Astrocyte (in vitro differentiated cells and primary cell): ENCODE data around the gene NCAM1. TPM values are rescaled to one million over a fixed set of nuclear protein-coding genes. Genes with fewer than 3 reads are reported as not detected.

Experiments used
- DNase-seq: peaks from one replicate; pipeline ENCODE4 v3.0.0-alpha.2; 2010; ENCODE audit warnings: low read depth
- FAIRE-seq: peaks from 2 replicates; lab custom pipeline; 2011; peaks lifted over from hg19 to GRCh38; lab: Jason Lieb, UNC
- H2AFZ ChIP-seq: 2 replicates; pipeline ENCODE4 v1.6.0; 2012; ENCODE audit warnings: low read depth, low read length, inconsistent platforms
- H3K27ac ChIP-seq: 2 replicates; pipeline ENCODE4 v1.5.1; 2011; ENCODE audit warnings: low read depth, low read length, inconsistent platforms
- H3K27me3 ChIP-seq: 2 replicates; pipeline ENCODE4 v1.6.0; 2011; ENCODE audit warnings: low read length, inconsistent platforms; ENCODE audit not compliant: insufficient read depth
- H3K36me3 ChIP-seq: 2 replicates; pipeline ENCODE4 v1.5.1; 2011; ENCODE audit warnings: low read length, inconsistent platforms; ENCODE audit not compliant: insufficient read depth
- H3K4me1 ChIP-seq: 2 replicates; pipeline ENCODE4 v1.5.1; 2011; ENCODE audit warnings: low read length, inconsistent platforms; ENCODE audit not compliant: insufficient read depth
- H3K4me2 ChIP-seq: 2 replicates; pipeline ENCODE4 v1.6.0; 2012; ENCODE audit warnings: low read length, inconsistent platforms
- H3K4me3 ChIP-seq: 2 replicates; pipeline ENCODE4 v1.5.1; 2011; ENCODE audit warnings: low read depth, mild to moderate bottlenecking, low read length, inconsistent platforms; ENCODE audit not compliant: insufficient read depth
- H3K79me2 ChIP-seq: 2 replicates; pipeline ENCODE4 v1.6.0; 2012; ENCODE audit warnings: mild to moderate bottlenecking, low read length, inconsistent platforms; ENCODE audit not compliant: insufficient read depth
- H3K9ac ChIP-seq: 2 replicates; pipeline ENCODE4 v1.6.0; 2012; ENCODE audit warnings: mild to moderate bottlenecking, low read length, inconsistent platforms
- H3K9me3 ChIP-seq: 2 replicates; pipeline ENCODE4 v1.5.1; 2012; ENCODE audit warnings: low read depth, mild to moderate bottlenecking, low read length, inconsistent platforms; ENCODE audit not compliant: insufficient read depth
- H4K20me1 ChIP-seq: 2 replicates; pipeline ENCODE4 v1.6.0; 2012; ENCODE audit warnings: low read length, inconsistent platforms; ENCODE audit not compliant: insufficient read depth
- H3K27ac Mint-ChIP-seq: one replicate; pipeline ENCODE4 v1.8.0; 2021; ENCODE audit warnings: mild to moderate bottlenecking, mixed read lengths; ENCODE audit not compliant: unreplicated experiment
- H3K27me3 Mint-ChIP-seq: one replicate; pipeline ENCODE4 v1.8.0; 2021; ENCODE audit warnings: low read depth, mixed read lengths; ENCODE audit not compliant: unreplicated experiment
- H3K36me3 Mint-ChIP-seq: one replicate; pipeline ENCODE4 v1.8.0; 2021; ENCODE audit warnings: low read depth, mixed read lengths; ENCODE audit not compliant: unreplicated experiment
- H3K4me1 Mint-ChIP-seq: one replicate; pipeline ENCODE4 v1.8.0; 2021; ENCODE audit warnings: low read depth, mixed read lengths; ENCODE audit not compliant: unreplicated experiment
- H3K4me3 Mint-ChIP-seq: one replicate; pipeline ENCODE4 v1.8.0; 2021; ENCODE audit warnings: mild to moderate bottlenecking, moderate library complexity, mixed read lengths; ENCODE audit not compliant: unreplicated experiment
- H3K9me3 Mint-ChIP-seq: one replicate; pipeline ENCODE4 v1.8.0; 2021; ENCODE audit warnings: mild to moderate bottlenecking, mixed read lengths; ENCODE audit not compliant: unreplicated experiment
- CTCF ChIP-seq: IDR thresholded peaks from 2 replicates; pipeline ENCODE4 v1.5.1; 2011; ENCODE audit warnings: low read depth, mild to moderate bottlenecking, inconsistent platforms, low read length, moderate library complexity; ENCODE audit not compliant: insufficient read depth
- EZH2 ChIP-seq: IDR thresholded peaks from 2 replicates; pipeline ENCODE4 v1.6.1; 2012; ENCODE audit warnings: mild to moderate bottlenecking, low read length, inconsistent platforms; ENCODE audit not compliant: insufficient read depth
- total RNA-seq: library from RNA; stranded (reverse); gene quantifications from 2 replicates; pipeline ENCODE4 v1.2.1, GENCODE V29; 2021

The NCAM1 gene
- total RNA-seq, 1 donor from 2014 or later: 17.4 TPM

GRCh38 chr11:113195728-113196127 is 234.5 kb downstream of the NCAM1 start:
- no peak overlapping the region for H3K4me3 Mint-ChIP-seq
- Histone ChIP-seq H3K4me1 (peaks cover 5% of the 10 kb centered on the region), H3K36me3 (no peaks in the 10 kb centered on the region), H3K9me3 (no peaks in the 10 kb centered on the region), H3K27me3 (peaks cover 3% of the 10 kb centered on the region), H3K4me2 (no peak overlapping the region), H3K9ac (no peak overlapping the region), H4K20me1 (no peaks in the 10 kb centered on the region), H2AFZ (no peak overlapping the region), H3K27ac (no peak overlapping the region), H3K79me2 (no peaks in the 10 kb centered on the region), H3K4me3 (no peak overlapping the region)
- DNase-seq (no peak), FAIRE-seq (no peak)
- H3K27ac Mint-ChIP-seq: no peak overlapping the region
- peaks cover 12% of the 10 kb centered on the region for H3K27me3 Mint-ChIP-seq
- no peaks in the 10 kb centered on the region for H3K36me3 Mint-ChIP-seq
- TF ChIP-seq EZH2: no peak
- TF ChIP-seq CTCF: no peak
- no peaks in the 10 kb centered on the region for H3K9me3 Mint-ChIP-seq
- H3K4me1 Mint-ChIP-seq: peaks cover 16% of the 10 kb centered on the region

GRCh38 chr11:113197446-113197845 is 236.2 kb downstream of the NCAM1 start:
- Histone ChIP-seq H3K9me3 (no peaks in the 10 kb centered on the region), H3K4me1 (no peaks in the 10 kb centered on the region), H3K27ac (no peak overlapping the region), H3K4me3 (no peak overlapping the region), H3K36me3 (no peaks in the 10 kb centered on the region), H3K27me3 (peaks cover 3% of the 10 kb centered on the region), H3K4me2 (no peak overlapping the region), H2AFZ (no peak overlapping the region), H4K20me1 (no peaks in the 10 kb centered on the region), H3K9ac (no peak overlapping the region), H3K79me2 (no peaks in the 10 kb centered on the region)
- Mint-ChIP-seq H3K27ac (no peak overlapping the region), H3K27me3 (peaks cover 21% of the 10 kb centered on the region), H3K4me1 (peaks cover 12% of the 10 kb centered on the region), H3K36me3 (no peaks in the 10 kb centered on the region), H3K4me3 (peak overlapping the region; percentile 46), H3K9me3 (no peaks in the 10 kb centered on the region)
- FAIRE-seq (no peak), DNase-seq (no peak)
- no peak for TF ChIP-seq CTCF
- no peak for TF ChIP-seq EZH2

GRCh38 chr11:113198972-113199661 is 237.9 kb downstream of the NCAM1 start:
- no peaks in the 10 kb centered on the region for H3K9me3 ChIP-seq
- no peaks in the 10 kb centered on the region for H3K36me3 Mint-ChIP-seq
- DNase-seq (no peak), FAIRE-seq (no peak)
- no peak overlapping the region for H3K4me3 ChIP-seq
- no peak overlapping the region for H3K27ac ChIP-seq
- H3K27me3 Mint-ChIP-seq: peaks cover 21% of the 10 kb centered on the region
- H3K4me3 Mint-ChIP-seq: no peak overlapping the region
- TF ChIP-seq CTCF (no peak), EZH2 (no peak)
- H3K4me1 Mint-ChIP-seq: peaks cover 13% of the 10 kb centered on the region
- H3K27me3 ChIP-seq: peaks cover 3% of the 10 kb centered on the region
- no peak overlapping the region for H2AFZ ChIP-seq
- no peak overlapping the region for H3K9ac ChIP-seq
- H3K36me3 ChIP-seq: no peaks in the 10 kb centered on the region
- no peak overlapping the region for H3K4me2 ChIP-seq
- no peaks in the 10 kb centered on the region for H3K4me1 ChIP-seq
- no peaks in the 10 kb centered on the region for H3K79me2 ChIP-seq
- H4K20me1 ChIP-seq: no peaks in the 10 kb centered on the region
- no peak overlapping the region for H3K27ac Mint-ChIP-seq
- no peaks in the 10 kb centered on the region for H3K9me3 Mint-ChIP-seq
